IPS-NIHi11 (cell line): ENCODE results near the gene CYTIP.
"Not testable (repeated sequence)": the region's sequence is repeated elsewhere in the genome, so short reads cannot be mapped to it uniquely, and the experiment has no call there.

Experiments
- DNase-seq: peaks from one replicate; pipeline ENCODE4 v3.0.0; 2012; ENCODE audit warnings: mixed read lengths, low spot score

The CYTIP gene

GRCh38 chr2:157368508-157368907 is 75.4 kb downstream of the CYTIP start:
- not testable (repeated sequence) for DNase-seq

GRCh38 chr2:157367704-157368103 is 76.2 kb downstream of the CYTIP start:
- no peak for DNase-seq
